A549 (cell line): ENCODE measurements around the gene CALU.

Experiments used
- CBX2 ChIP-seq: fragments of 200-600 bp; sonication (generic); IDR thresholded peaks from 2 replicates; pipeline ENCODE4 v1.6.1; 2016; ENCODE audit warnings: low read depth, mild to moderate bottlenecking, borderline replicate concordance
- CTCF ChIP-seq: fragments of >200 bp; sonication (Bioruptor Twin); formaldehyde crosslinking; IDR thresholded peaks from 3 replicates; pipeline ENCODE4 v1.5.1; 2016
- HDAC2 ChIP-seq: fragments of 200-600 bp; sonication (generic); IDR thresholded peaks from 2 replicates; pipeline ENCODE4 v1.6.1; 2016
- MYC ChIP-seq: IDR thresholded peaks from 2 replicates; pipeline ENCODE4 v1.6.1; 2012; ENCODE audit warnings: mild to moderate bottlenecking, inconsistent platforms, low read length, improper control_type of control experiment, borderline replicate concordance
- POLR2A ChIP-seq: IDR thresholded peaks from 2 replicates; pipeline ENCODE4 v1.6.1; 2012; ENCODE audit warnings: mild to moderate bottlenecking, low read length
- RAD21 ChIP-seq, 2 experiments: fragments of >200 bp in 1 of 2; sonication (Bioruptor Twin) in 1 of 2; formaldehyde crosslinking in 1 of 2; IDR thresholded peaks in 1 of 2; conservative IDR thresholded peaks in 1 of 2; 2 replicates in 1 of 2; 3 replicates in 1 of 2; pipeline ENCODE4 v1.6.1; 2012 to 2018; ENCODE audit warnings: inconsistent platforms in 1 of 2
- RARB ChIP-seq: fragments of 250-450 bp; sonication (Bioruptor Pico); IDR thresholded peaks from 2 replicates; pipeline ENCODE4 v1.8.0; 2021; ENCODE audit warnings: mild to moderate bottlenecking, moderate library complexity
- REST ChIP-seq: fragments of 200-600 bp; sonication (generic); IDR thresholded peaks from 2 replicates; pipeline ENCODE4 v1.6.1; 2016; ENCODE audit warnings: antibody characterized with exemption, mild to moderate bottlenecking, moderate library complexity

- TF ChIP-seq CTCF (no peak), REST (no peak), RARB (no peak), POLR2A (no peak), CBX2 (no peak), RAD21 (conservative IDR thresholded peaks at IDR 0.05 in 1 of 2, IDR thresholded peaks at IDR 0.05 in 1 of 2) (no peak), MYC (no peak), HDAC2 (no peak)
Measured at GRCh38 chr7:128737441-128737840, 1.7 kb upstream of the CALU start.
